Prostate gland (tissue), 2 donors: Measurements from ENCODE around the gene TEDC2. TPM values are rescaled to one million over a fixed set of nuclear protein-coding genes. Genes with fewer than 3 reads are reported as not detected.
"Not testable (repeated sequence)": the region's sequence is repeated elsewhere in the genome, so short reads cannot be mapped to it uniquely, and the experiment has no call there.

Experiments
- DNase-seq: peaks from one replicate; pipeline ENCODE4 v3.0.0-alpha.2; 2019; ENCODE audit warnings: low spot score
- H3K27ac ChIP-seq, 2 donors: fragments of 200-600 bp; sonication (generic); 2 replicates each; pipeline ENCODE4 v1.5.1; 2017 to 2019
- H3K27me3 ChIP-seq: fragments of 200-600 bp; sonication (generic); replicated peaks from 2 replicates; pipeline ENCODE4 v1.5.1; 2019; ENCODE audit not compliant: insufficient read depth
- H3K36me3 ChIP-seq, 2 donors: fragments of 200-600 bp; sonication (generic); 1 replicate in 1 of 2; 2 replicates in 1 of 2; pipeline versions ENCODE4 v1.5.1 to v1.8.1; 2017 to 2019
- H3K4me1 ChIP-seq: fragments of 200-600 bp; sonication (generic); replicated peaks from 2 replicates; pipeline ENCODE4 v1.5.1; 2019
- H3K4me3 ChIP-seq, 2 donors: fragments of 200-600 bp; sonication (generic); 2 replicates each; pipeline ENCODE4 v1.5.1; 2017 to 2019
- H3K9me3 ChIP-seq: fragments of 200-600 bp; sonication (generic); 2 replicates; pipeline ENCODE4 v1.5.1; 2017
- CTCF ChIP-seq, 4 experiments: fragments of 200-600 bp in 2 of 4; fragments of 450-650 bp in 2 of 4; sonication (generic) in 2 of 4; IDR thresholded peaks; 1 replicate in 3 of 4; 2 replicates in 1 of 4; pipeline ENCODE4 v1.5.1; 2016 to 2019; ENCODE audit warnings: antibody characterized with exemption in 4 of 4, mild to moderate bottlenecking in 2 of 4, moderate library complexity in 2 of 4
- POLR2A ChIP-seq: fragments of 450-650 bp; IDR thresholded peaks from one replicate; pipeline ENCODE4 v1.6.1; 2016; ENCODE audit warnings: antibody characterized with exemption, mild to moderate bottlenecking
- POLR2AphosphoS5 ChIP-seq: sonication (generic); formaldehyde crosslinking; IDR thresholded peaks from one replicate; pipeline ENCODE4 v1.6.1; 2017; ENCODE audit warnings: antibody characterized with exemption
- WGBS: methylation state at CpG from one replicate; pipeline ENCODE4 v1.1.5; 2018; 5-methylcytosine and 5-hydroxymethylcytosine counted together
- intact Hi-C: fragments of 100-400 bp; cut with DNase I; formaldehyde crosslinking; loops from one replicate; pipeline ENCODE4 v1.14.2; 2022
- total RNA-seq, 2 donors: library from RNA; depleted of rRNA; stranded (reverse); fragments of >200 nt; gene quantifications; one replicate each; pipeline ENCODE4 v1.1.0, GENCODE V29; 2016

The TEDC2 gene
- total RNA-seq, 2 donors from 2014 or later: 3.0 to 12.1 TPM

GRCh38 chr16:2476741-2477140 lies 16.8 kb downstream of the TEDC2 start:
- Histone ChIP-seq H3K9me3 (no peaks in the 10 kb centered on the region), H3K27me3 (no peaks in the 10 kb centered on the region), H3K4me1 (peaks cover 7% of the 10 kb centered on the region), H3K27ac (no peak overlapping the region), H3K36me3 (no peaks in the 10 kb centered on the region), H3K4me3 (no peak overlapping the region)
- no peak for DNase-seq
- intact Hi-C loops: no loop called here
- 88% methylated on average over 3 of the region's 3 CpGs for WGBS
- TF ChIP-seq POLR2AphosphoS5 (no peak), POLR2A (no peak), CTCF (IDR thresholded peaks at IDR 0.05) (no peak)

GRCh38 chr16:2477327-2477726 lies 17.4 kb downstream of the TEDC2 start:
- intact Hi-C loops: no loop called here
- TF ChIP-seq POLR2AphosphoS5 (no peak), CTCF (IDR thresholded peaks at IDR 0.05) (no peak), POLR2A (no peak)
- H3K4me1 ChIP-seq: peaks cover 7% of the 10 kb centered on the region

GRCh38 chr16:2478279-2478678 lies 18.4 kb downstream of the TEDC2 start:
- intact Hi-C loops: no loop called here
- TF ChIP-seq POLR2AphosphoS5 (no peak), POLR2A (no peak), CTCF (IDR thresholded peaks at IDR 0.05) (no peak)
- H3K9me3 ChIP-seq: no peaks in the 10 kb centered on the region
- H3K4me3 ChIP-seq: no peak overlapping the region
- H3K27me3 ChIP-seq: no peaks in the 10 kb centered on the region
- WGBS: 56% methylated on average over 8 of the region's 8 CpGs
- no peak for DNase-seq
- no peak overlapping the region for H3K27ac ChIP-seq
- H3K4me1 ChIP-seq: peaks cover 4% of the 10 kb centered on the region
- no peaks in the 10 kb centered on the region for H3K36me3 ChIP-seq

More at GRCh38 chr16:2477327-2477726, 17.4 kb downstream of the TEDC2 start:
- no peak for DNase-seq
- Histone ChIP-seq H3K27ac (no peak overlapping the region), H3K27me3 (no peaks in the 10 kb centered on the region), H3K4me3 (no peak overlapping the region), H3K9me3 (no peaks in the 10 kb centered on the region), H3K36me3 (no peaks in the 10 kb centered on the region)
- WGBS: 93% methylated on average over 3 of the region's 3 CpGs

GRCh38 chr16:2479996-2480395 lies 20.1 kb downstream of the TEDC2 start:
- H3K4me1 ChIP-seq, H3K4me3 ChIP-seq, DNase-seq, H3K27ac ChIP-seq, H3K9me3 ChIP-seq, H3K27me3 ChIP-seq, H3K36me3 ChIP-seq, intact Hi-C loops: not testable (repeated sequence)
- 94% methylated on average over 10 of the region's 10 CpGs for WGBS

- no peak for TF ChIP-seq POLR2AphosphoS5
- no peak for TF ChIP-seq CTCF (IDR thresholded peaks at IDR 0.05)
- WGBS: 51% methylated on average over 12 of the region's 12 CpGs
- Histone ChIP-seq H3K4me1 (no peaks in the 10 kb centered on the region), H3K27ac (no peak overlapping the region), H3K4me3 (no peak overlapping the region), H3K36me3 (no peaks in the 10 kb centered on the region), H3K27me3 (no peaks in the 10 kb centered on the region), H3K9me3 (no peaks in the 10 kb centered on the region)
- DNase-seq: no peak
- intact Hi-C loops: no loop called here
Measured at GRCh38 chr16:2480948-2481347, 21.0 kb downstream of the TEDC2 start.
